Adrenal gland (tissue), 12 donors: ENCODE measurements around the gene SYNRG. TPM values are rescaled to one million over a fixed set of nuclear protein-coding genes. Genes with fewer than 3 reads are reported as not detected.

Source experiments
- DNase-seq, 7 donors: peaks; one replicate each; pipeline ENCODE4 v3.0.0-alpha.2; 2019 to 2020
- H3K27ac ChIP-seq, 5 donors: fragments of 200-600 bp; sonication (generic) in 4 of 5; 1 replicate in 3 of 5; 2 replicates in 2 of 5; pipeline versions ENCODE4 v1.5.1 to v1.8.0; 2016 to 2020; ENCODE audit warnings: mild to moderate bottlenecking in 1 of 5
- H3K27me3 ChIP-seq: fragments of 200-600 bp; 2 replicates; pipeline ENCODE4 v1.8.0; 2021
- H3K36me3 ChIP-seq, 2 donors: fragments of 200-600 bp; replicated peaks in 1 of 2; 1 replicate in 1 of 2; 2 replicates in 1 of 2; pipeline versions ENCODE4 v1.5.1 to v1.8.0; 2018 to 2022
- H3K4me1 ChIP-seq, 2 donors: fragments of 200-600 bp; replicated peaks in 1 of 2; 1 replicate in 1 of 2; 2 replicates in 1 of 2; pipeline versions ENCODE4 v1.5.1 to v1.8.0; 2018 to 2021
- H3K4me3 ChIP-seq, 4 donors: fragments of 200-600 bp; sonication (generic) in 3 of 4; one replicate each; pipeline ENCODE4 v1.5.1; 2016 to 2018
- H3K9me3 ChIP-seq, 3 donors: fragments of 200-600 bp; sonication (generic) in 1 of 3; replicated peaks in 1 of 3; 1 replicate in 2 of 3; 2 replicates in 1 of 3; pipeline versions ENCODE4 v1.5.1 to v1.8.0; 2016 to 2021
- POLR2A ChIP-seq, 2 donors: fragments of 450-650 bp; IDR thresholded peaks; one replicate each; pipeline ENCODE4 v1.6.1; 2017; ENCODE audit warnings: antibody characterized with exemption in 2 of 2, mild to moderate bottlenecking in 2 of 2, moderate library complexity in 1 of 2
- WGBS, 4 donors: extraction: QIAGEN DNeasy Blood & Tissue Kit in 2 of 4; methylation state at CpG; one replicate each; pipeline versions ENCODE4 v1.1.5 to v1.1.7; 2013 to 2017; 5-methylcytosine and 5-hydroxymethylcytosine counted together
- intact Hi-C, 2 donors: fragments of 100-400 bp; cut with DNase I; formaldehyde crosslinking; loops; one replicate each; pipeline versions ENCODE4 v1.14.1 to v1.15.0; 2022 to 2023
- polyA plus RNA-seq, 3 donors: library from polyadenylated mRNA; stranded (reverse); fragments of 200-250 nt in 2 of 3; fragments of 350-450 nt in 1 of 3; fragmentation: Illumina TruSeq in 1 of 3; extraction: RNeasy Lipid Tissue Mini Kit (QIAGEN cat#74804) in 1 of 3; gene quantifications; one replicate each; pipeline ENCODE4 v1.2.3, GENCODE V29; 2013 to 2014
- total RNA-seq, 9 donors: library from RNA; depleted of rRNA in 4 of 9; stranded (reverse); fragments of >200 nt in 4 of 9; fragments of 120-200 nt in 1 of 9; fragmentation: NEBNext Ultra II Directional in 1 of 9; extraction: Animal tissue kit (Norgen Biotek cat#: 25700) in 1 of 9; gene quantifications; one replicate each; pipeline versions ENCODE4 v1.1.0 to v1.2.4, GENCODE V29; 2013 to 2023
- TF ChIP-seq, protein P1 (sequence below), 6 experiments: fragments of 450-650 bp in 4 of 6; fragments of 200-600 bp in 2 of 6; sonication (generic) in 1 of 6; IDR thresholded peaks; 1 replicate in 5 of 6; 2 replicates in 1 of 6; pipeline versions ENCODE4 v1.5.1 to v1.8.0; 2016 to 2021; ENCODE audit warnings: antibody characterized with exemption in 6 of 6, mild to moderate bottlenecking in 2 of 6, moderate library complexity in 1 of 6
- donor health status: healthy with polysubstance abuse.
- donor health status: Bipolar disorder and iron deficiency.
- donor health status: DM: yes; HTN: yes; CAD: no.
- donor health status: DM: no; HTN: no; CAD: no.
- donor health status: DM: no; HTN: no; CAD: no.
- donor health status: DM: yes; HTN: yes; CAD: no.

SYNRG gene
- total and polyA plus RNA-seq, 12 donors, result 8.5 to 45.7 (median 29.3) TPM

DNA sequence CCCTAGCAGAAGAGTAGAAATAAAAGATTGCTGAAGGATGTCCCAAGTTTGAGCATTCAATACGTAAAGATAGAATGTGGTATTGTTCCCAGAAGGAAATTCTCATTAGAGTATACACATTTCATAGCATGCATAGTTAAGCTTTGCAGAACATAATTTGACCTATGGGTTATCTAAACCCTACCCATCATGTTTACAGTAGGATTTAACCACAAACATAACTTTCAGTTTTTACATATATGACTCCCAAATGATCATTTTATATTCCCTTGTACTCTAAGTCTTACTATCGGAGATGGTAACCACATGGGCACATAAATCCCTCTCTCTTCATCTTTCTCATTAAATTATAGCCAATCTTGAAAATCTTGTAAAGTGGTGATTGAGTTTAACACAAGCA is 50.9 kb downstream of the SYNRG start:
- no peak for TF ChIP-seq POLR2A (IDR thresholded peaks at IDR 0.05)
- TF ChIP-seq, protein P1, sequence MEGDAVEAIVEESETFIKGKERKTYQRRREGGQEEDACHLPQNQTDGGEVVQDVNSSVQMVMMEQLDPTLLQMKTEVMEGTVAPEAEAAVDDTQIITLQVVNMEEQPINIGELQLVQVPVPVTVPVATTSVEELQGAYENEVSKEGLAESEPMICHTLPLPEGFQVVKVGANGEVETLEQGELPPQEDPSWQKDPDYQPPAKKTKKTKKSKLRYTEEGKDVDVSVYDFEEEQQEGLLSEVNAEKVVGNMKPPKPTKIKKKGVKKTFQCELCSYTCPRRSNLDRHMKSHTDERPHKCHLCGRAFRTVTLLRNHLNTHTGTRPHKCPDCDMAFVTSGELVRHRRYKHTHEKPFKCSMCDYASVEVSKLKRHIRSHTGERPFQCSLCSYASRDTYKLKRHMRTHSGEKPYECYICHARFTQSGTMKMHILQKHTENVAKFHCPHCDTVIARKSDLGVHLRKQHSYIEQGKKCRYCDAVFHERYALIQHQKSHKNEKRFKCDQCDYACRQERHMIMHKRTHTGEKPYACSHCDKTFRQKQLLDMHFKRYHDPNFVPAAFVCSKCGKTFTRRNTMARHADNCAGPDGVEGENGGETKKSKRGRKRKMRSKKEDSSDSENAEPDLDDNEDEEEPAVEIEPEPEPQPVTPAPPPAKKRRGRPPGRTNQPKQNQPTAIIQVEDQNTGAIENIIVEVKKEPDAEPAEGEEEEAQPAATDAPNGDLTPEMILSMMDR (IDR thresholded peaks at IDR 0.05), result no peak
- WGBS, 4 donors, result 89 to 91% (median 90%) methylated on average over 2 of the region's 2 CpGs
- intact Hi-C loops, result no loop called here
- H3K4me1 ChIP-seq, result no peaks in the 10 kb centered on the region
- H3K4me3 ChIP-seq, result no peak overlapping the region
- DNase-seq, result no peak
- H3K27ac ChIP-seq, result no peak overlapping the region
- no peaks in the 10 kb centered on the region for H3K27me3 ChIP-seq
- H3K36me3 ChIP-seq, result peaks cover 0 to 53% of the 10 kb centered on the region in 2 donors
- H3K9me3 ChIP-seq, result no peaks in the 10 kb centered on the region

DNA sequence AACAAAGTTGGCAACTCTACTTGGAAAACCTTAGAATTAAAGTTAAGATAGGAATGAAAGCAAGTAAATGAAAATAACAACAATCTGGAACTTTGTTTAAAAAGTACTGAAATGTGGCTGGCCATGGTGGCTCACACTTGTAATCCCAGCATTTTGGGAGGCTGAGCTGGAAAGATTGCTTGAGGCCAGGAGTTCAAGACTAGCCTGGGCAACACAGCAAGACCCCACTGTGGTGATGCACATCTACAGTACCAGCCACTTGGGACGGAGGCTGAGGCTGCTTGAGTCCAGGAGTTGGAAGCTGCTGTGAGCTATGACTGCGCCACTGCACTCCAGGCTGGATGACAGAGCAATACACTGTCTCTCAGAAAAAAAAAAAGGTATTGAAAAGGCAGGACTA is 51.7 kb downstream of the SYNRG start:
- Histone ChIP-seq H3K27ac (no peak overlapping the region), H3K4me3 (no peak overlapping the region), H3K4me1 (no peaks in the 10 kb centered on the region), H3K27me3 (no peaks in the 10 kb centered on the region), H3K9me3 (no peaks in the 10 kb centered on the region), H3K36me3 (peaks cover 0 to 56% of the 10 kb centered on the region in 2 donors)
- no peak for TF ChIP-seq POLR2A (IDR thresholded peaks at IDR 0.05)
- intact Hi-C loops, result no loop called here
- no peak for DNase-seq
- WGBS, 4 donors, result 99 to 100% (median 100%) methylated on average over 1 to 2 of the region's 2 CpGs

DNA sequence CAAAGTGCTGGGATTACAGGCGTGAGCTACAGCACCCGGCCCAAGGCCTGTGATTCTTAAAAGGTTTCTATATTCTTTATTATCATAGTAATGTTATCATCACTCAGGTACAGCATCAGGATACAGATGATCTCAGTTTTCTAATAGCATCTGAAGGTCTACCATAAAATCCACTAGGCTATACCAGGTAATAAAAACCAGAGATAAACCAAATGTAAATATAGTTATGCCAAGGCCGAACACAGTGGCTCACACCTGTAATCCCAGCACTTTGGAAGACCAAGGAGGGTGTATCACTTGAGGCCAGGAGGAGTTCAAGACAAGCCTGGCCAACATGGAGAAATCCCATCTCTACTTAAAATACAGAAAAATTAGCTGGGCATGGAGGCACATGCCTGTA is 53.8 kb downstream of the SYNRG start:
- H3K4me3 ChIP-seq, result no peak overlapping the region
- no peaks in the 10 kb centered on the region for H3K9me3 ChIP-seq
- peaks cover 0 to 42% of the 10 kb centered on the region in 2 donors for H3K36me3 ChIP-seq
- DNase-seq, result no peak
- TF ChIP-seq POLR2A (IDR thresholded peaks at IDR 0.05), result no peak
- TF ChIP-seq, protein P1 (IDR thresholded peaks at IDR 0.05), result no peak
- WGBS, 4 donors, result 96 to 100% (median 97%) methylated on average over 3 of the region's 3 CpGs
- peaks cover 0 to 13% of the 10 kb centered on the region in 2 donors for H3K4me1 ChIP-seq
- no peaks in the 10 kb centered on the region for H3K27me3 ChIP-seq
- intact Hi-C loops, result no loop called here
- H3K27ac ChIP-seq, result no peak overlapping the region

DNA sequence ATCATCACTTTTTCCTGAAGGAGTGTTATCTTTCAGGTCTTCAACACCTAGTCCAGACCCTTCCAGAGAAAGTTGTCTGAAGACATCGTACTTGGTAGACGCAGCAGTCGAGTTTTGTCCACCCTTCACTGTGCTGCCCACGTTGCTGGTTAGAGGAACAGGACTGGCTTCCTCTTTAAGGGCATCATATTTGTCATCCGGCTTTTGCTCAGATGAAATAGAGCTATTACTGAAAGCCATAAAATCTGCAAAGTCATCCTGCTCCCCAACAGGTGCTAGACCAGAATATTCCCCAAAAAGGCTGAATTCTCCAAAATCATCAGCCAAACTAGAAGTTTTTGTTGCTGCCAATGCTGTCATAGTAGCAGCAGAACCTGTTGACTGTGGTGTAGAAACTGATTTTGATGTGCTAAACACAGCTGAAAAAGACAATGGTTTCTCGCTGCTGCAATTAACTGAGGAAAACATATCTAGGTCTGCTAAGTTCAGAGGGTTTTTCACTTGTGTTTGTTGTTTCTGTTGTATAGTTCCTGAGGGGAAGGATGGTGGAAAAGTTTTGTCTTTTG is 55.7 kb downstream of the SYNRG start:
- WGBS, 4 donors, result 79 to 95% (median 83%) methylated on average over 6 of the region's 6 CpGs
- peaks cover 0 to 15% of the 10 kb centered on the region in 2 donors for H3K4me1 ChIP-seq
- peaks cover 0 to 24% of the 10 kb centered on the region in 2 donors for H3K36me3 ChIP-seq
- DNase-seq, result no peak
- TF ChIP-seq, protein P1 (IDR thresholded peaks at IDR 0.05), result no peak
- TF ChIP-seq POLR2A (IDR thresholded peaks at IDR 0.05), result no peak
- intact Hi-C loops, result no loop called here
- no peak overlapping the region for H3K27ac ChIP-seq
- no peaks in the 10 kb centered on the region for H3K9me3 ChIP-seq
- H3K4me3 ChIP-seq, result no peak overlapping the region
- no peaks in the 10 kb centered on the region for H3K27me3 ChIP-seq

DNA sequence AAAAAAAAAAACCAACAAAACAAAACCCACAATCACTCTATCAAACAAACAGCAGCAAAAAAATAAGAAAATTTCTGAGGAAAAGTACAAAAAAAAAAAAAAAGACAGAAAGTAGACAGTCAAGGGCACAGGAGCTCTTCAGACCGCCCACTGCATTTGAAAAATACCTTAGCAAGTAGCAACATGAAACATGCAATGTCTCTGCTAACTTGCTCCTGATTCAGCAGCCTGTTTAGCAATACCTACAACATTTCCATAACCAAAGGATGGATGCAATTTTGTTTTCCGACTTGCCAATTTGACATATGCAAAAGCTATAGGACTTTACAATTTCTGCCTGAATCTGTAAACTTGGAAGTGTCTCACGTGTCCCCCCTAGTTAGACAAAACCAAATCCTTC is 57.4 kb downstream of the SYNRG start:
- WGBS, 4 donors, result 61 to 77% (median 67%) methylated on average over 3 of the region's 3 CpGs
- no peak overlapping the region for H3K4me3 ChIP-seq
- H3K4me1 ChIP-seq, result peaks cover 0 to 19% of the 10 kb centered on the region in 2 donors
- H3K36me3 ChIP-seq, result peaks cover 0 to 12% of the 10 kb centered on the region in 2 donors
- H3K9me3 ChIP-seq, result no peaks in the 10 kb centered on the region
- intact Hi-C loops, result no loop called here
- H3K27ac ChIP-seq, result no peak overlapping the region
- no peaks in the 10 kb centered on the region for H3K27me3 ChIP-seq
- TF ChIP-seq POLR2A (IDR thresholded peaks at IDR 0.05), result no peak
- TF ChIP-seq, protein P1 (IDR thresholded peaks at IDR 0.05), result no peak
- DNase-seq, result peak in 3 of 7 donors; percentile 12 to 39 (median 23)
